Mucosa of gallbladder (tissue), 1 donor: ENCODE data around the gene P3H3. TPM values are rescaled to one million over a fixed set of nuclear protein-coding genes. Genes with fewer than 3 reads are reported as not detected.

ENCODE experiments used
- DNase-seq: peaks from one replicate; pipeline ENCODE4 v3.0.0-alpha.2; 2020; ENCODE audit warnings: low spot score
- total RNA-seq: library from RNA; stranded (reverse); gene quantifications from one replicate; pipeline ENCODE4 v1.2.1, GENCODE V29; 2021
- donor health status: DM: no; HTN: no; CAD: no.

The P3H3 gene
- total RNA-seq, 1 donor from 2014 or later: 28.1 TPM

DNA sequence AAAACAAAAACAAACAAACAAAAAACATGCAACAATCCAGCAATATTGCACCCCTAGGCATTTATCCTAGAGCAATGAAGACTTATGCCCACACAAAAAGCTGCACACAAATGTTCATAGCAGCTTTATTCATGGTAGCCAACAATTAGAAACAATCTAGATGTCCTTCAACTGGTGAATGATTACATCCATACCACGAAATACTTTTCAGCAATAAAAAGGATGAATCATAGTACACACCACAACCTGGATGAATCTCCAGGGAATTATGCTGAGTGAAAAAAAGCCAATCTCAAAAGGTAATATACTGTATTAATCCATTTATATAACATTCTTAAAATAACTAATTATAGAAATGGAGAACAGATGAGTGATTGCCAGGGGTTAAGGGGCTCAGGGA, 21.0 kb upstream of the P3H3 start:
- DNase-seq: no peak

DNA sequence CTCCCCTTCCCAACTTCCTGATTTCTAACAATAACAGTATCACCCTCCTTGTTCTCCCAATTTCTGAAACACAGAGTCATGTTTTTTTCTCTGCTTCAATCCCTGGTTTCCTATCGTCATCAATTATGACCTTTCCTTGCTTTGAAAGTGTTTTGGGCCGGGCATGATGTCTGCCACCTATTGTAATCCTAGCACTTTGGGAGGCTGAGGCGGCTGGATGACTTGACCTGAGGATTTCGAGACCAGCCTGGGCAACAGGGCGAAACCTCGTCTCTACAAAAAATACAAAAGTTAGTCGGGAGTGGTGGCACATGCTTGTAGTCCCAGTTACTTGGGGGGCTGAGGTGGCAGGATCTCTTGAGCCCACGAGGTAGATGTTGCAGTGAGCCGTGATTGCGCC, 19.2 kb upstream of the P3H3 start:
- no peak for DNase-seq

DNA sequence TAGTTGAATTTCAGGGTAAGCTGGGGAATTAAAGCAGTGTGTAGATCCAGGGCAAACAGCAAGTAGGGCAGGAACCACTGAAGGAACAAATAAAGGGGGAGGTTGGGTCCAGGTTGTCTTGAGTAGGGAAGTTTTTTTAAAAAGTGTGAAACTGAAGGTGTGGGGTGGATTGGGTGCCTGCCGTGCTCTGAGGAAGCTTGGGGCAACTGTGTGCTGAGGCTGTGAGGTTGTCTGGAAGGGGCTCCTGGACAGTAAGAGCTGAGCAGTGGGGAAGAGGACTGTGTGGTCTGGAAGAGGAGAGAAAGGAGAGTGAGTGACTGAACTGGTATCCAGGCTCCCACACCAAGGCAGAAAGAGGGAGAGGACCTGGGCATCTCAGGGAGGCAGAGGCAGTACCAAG, 17.4 kb upstream of the P3H3 start:
- DNase-seq: no peak

DNA sequence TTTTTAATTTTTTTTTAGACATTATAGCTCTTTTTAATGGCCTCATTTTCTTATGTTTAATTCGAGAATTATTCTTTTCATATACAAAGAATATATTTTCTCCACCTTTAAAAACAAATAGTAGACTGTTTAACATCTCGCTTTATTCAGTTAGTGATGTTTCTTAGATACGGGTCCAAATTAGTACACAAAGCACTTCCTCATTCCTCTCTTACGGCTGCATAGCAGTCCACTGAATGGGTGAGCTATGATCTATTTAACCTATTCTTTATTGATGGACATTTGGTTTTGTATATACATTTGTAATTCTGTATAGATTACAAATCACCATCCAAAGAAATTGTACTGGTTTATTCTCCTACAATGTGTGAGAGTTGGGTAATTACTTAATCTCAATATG, 14.8 kb upstream of the P3H3 start:
- DNase-seq: no peak

DNA sequence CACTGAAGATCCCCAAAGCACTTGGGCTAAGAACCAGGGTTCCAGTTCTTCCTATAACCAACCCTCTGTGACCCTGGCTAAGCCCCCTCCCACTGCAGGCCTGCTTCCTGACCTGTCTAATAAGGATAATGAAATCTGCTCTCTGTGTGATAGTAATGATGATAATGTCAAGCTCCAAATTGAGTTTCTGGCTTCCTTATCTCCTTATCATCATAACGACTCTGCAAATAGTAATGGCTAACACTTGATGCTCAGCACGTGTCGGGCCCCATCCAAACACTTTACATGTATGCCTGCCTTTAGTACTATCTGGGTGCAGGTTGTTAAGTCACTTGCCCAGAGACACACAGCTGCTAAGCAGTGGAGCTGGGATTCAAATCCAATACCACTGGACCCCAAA, 11.6 kb upstream of the P3H3 start:
- DNase-seq: no peak

DNA sequence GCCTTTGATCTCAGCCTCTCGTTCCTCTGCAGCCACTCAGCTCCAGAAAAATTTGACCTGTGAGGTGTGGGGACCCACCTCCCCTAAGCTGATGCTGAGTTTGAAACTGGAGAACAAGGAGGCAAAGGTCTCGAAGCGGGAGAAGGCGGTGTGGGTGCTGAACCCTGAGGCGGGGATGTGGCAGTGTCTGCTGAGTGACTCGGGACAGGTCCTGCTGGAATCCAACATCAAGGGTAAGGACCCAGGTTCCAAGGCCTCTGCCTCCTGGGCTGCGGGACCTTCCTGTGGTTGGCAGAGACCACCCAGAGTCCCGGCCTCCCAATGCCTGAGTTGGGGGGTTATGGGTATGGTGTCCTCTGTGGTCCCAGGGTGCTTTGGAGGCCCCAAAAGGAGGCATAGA, 11.1 kb upstream of the P3H3 start:
- DNase-seq: no peak

DNA sequence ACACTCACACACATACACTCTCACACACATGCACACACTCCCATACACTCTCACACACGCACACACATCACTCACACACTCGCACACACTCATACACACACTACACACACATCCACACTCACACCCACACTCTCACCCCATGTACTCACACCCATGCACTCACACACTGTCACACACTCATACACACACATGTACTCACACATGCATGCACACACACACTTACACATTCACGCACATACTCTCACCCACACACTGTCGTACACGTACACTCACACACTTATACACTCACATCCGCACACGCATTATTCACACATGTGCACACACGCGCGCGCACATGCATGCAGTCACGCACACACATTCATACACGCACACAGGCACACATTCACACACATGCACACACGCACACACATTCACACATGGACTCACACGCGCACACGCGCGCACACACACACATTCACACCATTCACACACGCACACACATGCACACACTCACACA, 10.5 kb upstream of the P3H3 start:
- no peak for DNase-seq

DNA sequence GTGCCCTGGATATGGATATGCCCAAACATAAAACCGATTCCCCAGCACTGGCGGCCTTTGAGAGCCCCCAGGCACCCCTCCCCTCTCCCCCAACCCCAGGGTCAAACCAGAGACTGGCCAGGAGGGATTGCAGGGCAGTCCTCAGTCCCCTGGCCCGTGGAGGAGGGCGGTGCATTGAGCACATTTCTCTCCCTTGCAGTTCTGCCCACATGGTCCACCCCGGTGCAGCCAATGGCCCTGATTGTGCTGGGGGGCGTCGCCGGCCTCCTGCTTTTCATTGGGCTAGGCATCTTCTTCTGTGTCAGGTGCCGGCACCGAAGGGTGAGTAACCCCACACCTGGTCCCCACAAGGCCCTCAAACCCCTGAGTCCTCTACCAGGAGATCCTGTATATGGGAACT, 10.0 kb upstream of the P3H3 start:
- DNase-seq: no peak

DNA sequence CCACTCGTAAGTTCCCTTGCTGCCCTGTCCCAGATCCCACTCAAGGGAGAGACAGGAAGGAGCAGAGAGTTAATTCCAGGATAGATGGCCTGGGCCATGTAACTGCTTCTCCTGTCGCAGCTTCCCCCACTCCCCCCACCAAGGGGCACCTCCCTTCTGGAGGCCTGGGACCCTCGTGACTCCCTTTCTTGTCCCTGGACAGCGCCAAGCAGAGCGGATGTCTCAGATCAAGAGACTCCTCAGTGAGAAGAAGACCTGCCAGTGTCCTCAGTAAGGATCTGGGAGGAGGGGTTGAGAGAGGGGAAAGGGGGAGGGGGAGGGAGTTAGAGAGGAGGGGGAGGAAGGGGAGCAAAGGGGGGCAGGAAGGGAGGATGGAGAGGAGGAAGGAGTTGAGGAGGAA, 9.6 kb upstream of the P3H3 start:
- no peak for DNase-seq

DNA sequence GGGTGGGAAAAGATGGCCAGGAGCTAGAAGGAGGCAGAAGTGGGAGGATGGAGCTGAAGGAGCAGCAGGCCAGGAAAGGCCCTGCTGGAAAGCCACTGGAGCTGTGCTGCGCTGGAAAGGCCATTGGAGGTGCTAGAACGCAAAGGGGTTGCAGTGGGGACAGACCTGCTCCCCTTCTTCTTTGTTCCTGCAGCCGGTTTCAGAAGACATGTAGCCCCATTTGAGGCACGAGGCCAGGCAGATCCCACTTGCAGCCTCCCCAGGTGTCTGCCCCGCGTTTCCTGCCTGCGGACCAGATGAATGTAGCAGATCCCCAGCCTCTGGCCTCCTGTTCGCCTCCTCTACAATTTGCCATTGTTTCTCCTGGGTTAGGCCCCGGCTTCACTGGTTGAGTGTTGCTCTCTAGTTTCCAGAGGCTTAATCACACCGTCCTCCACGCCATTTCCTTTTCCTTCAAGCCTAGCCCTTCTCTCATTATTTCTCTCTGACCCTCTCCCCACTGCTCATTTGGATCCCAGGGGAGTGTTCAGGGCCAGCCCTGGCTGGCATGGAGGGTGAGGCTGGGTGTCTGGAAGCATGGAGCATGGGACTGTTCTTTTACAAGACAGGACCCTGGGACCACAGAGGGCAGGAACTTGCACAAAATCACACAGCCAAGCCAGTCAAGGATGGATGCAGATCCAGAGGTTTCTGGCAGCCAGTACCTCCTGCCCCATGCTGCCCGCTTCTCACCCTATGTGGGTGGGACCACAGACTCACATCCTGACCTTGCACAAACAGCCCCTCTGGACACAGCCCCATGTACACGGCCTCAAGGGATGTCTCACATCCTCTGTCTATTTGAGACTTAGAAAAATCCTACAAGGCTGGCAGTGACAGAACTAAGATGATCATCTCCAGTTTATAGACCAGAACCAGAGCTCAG, 8.8 kb upstream of the P3H3 start:
- no peak for DNase-seq

DNA sequence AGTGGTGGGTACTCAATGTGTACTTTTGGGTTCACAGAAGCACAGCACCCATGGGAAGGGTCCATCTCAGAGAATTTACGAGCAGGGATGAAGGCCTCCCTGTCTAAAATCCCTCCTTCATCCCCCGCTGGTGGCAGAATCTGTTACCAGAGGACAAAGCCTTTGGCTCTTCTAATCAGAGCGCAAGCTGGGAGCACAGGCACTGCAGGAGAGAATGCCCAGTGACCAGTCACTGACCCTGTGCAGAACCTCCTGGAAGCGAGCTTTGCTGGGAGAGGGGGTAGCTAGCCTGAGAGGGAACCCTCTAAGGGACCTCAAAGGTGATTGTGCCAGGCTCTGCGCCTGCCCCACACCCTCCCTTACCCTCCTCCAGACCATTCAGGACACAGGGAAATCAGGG, 8.0 kb upstream of the P3H3 start:
- DNase-seq: no peak

DNA sequence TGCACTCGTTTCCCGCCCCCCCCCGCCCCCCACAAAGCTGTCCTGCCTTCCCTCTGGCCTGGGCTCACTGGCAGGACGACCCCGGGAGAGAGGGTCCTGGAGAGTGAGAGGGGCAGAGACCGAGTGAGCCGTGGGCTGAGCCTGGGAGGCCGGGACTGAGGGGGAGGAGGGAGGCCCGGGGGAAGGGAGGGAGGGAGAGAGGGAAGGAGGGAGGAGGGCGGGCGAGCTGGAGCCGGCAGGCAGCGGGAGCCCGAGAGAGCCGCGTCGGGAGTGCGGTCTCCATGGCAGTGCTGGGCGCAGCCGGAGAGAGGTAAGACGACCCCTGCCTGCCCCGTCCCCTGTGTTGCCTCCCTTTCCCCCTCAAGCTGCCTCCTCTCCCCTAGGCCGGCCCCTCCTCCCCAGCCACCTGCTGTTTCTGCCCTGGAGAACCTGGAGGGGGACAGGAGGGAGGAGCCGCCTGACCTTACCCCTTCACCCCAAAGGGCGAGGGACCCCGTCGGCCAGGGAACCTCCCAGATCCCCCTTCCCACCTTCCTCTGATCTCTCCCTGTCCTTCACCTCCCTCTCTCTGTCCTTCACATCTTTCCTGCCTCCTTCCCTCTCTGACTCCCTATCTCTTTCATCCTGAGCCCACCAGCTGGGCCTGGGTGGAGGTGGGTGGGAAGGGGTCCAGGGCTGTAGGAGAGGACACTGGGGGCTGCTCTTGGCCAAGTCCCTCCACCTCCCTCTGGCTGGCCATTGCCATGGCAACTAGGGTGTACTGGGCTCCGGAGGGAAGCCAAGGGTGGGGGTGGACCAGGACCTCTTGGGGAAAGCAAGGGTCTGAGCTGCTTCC, 6.4 kb upstream of the P3H3 start, which contains the start of gene GPR162:
Gene GPR162 (plus strand): TSS at position 231 of the 835 bp plus-strand sequence. CDS start 2,078 bp downstream, outside the sequence.
- DNase-seq: no peak

DNA sequence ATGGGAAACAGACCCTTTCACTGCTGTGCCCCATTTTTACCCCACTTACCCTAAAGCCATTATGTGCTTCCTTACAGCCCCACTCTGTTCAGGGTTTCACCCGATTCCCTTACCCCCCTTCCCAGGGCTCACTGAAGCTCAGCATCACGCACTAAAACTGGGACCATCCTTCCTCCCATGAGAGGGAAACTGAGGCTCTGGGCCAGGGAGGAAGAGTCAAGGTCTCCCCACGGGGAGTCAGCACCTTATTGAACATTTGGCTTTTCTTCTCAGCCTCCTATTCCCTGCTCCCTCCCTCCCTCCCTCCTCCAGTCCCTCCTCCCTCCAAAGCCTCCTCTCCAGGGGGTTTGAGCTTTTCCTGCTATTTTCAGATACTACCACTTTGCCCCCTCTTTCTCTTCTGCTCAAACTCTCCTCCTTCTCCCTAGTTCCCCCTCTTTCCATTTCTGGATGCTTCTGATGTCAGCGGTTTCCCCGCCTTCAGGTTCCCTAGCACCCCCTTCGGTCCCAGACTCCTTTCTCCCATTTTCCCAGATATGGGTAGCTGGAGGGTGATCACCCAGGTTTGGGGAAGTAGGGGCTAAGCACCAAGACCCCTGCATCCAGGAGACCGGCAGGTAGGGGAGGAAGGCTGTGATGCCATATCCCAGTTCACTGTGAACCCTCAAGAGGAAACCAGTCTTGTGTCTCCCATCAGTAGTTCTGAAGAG, 5.6 kb upstream of the P3H3 start:
- no peak for DNase-seq

DNA sequence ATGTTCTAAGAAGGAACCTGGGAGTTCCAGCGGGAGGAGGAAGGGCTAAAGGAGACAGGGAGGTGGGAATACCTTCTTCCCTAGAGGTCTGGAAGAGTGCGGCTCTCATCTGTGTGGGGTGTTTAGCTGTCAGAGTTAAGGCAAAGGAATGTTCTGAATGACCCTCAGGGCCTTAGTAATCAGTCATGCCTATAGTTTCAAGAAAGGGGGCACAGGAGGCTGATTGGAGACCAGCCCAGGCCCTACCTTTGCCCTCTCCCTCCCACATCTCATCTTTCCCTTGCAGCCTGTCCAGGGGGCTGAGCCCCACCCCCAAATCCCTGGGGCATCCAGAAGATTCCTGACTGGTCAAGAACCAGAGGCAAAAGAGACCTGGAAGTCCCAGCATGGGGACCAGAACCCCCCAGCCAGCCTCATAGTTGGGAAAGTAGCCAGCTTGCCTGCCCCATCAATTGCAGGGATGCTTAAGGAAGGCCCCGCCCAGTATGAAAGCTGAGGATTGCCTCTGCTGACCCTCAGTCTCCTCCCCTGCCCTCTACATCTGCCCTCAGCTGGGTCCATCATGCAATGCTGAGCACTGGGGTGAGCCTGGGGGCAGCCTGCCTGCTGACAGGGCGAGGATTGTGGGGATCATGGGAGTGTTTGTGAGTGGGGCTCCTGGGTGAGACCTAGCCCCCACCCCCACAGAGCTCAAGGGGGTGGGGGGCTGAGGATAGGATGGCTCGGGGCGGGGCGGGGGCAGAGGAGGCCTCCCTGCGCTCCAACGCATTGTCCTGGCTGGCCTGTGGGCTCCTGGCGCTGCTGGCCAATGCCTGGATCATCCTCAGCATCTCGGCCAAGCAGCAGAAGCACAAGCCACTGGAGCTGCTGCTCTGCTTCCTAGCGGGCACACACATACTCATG, 4.8 kb upstream of the P3H3 start:
- DNase-seq: no peak

DNA sequence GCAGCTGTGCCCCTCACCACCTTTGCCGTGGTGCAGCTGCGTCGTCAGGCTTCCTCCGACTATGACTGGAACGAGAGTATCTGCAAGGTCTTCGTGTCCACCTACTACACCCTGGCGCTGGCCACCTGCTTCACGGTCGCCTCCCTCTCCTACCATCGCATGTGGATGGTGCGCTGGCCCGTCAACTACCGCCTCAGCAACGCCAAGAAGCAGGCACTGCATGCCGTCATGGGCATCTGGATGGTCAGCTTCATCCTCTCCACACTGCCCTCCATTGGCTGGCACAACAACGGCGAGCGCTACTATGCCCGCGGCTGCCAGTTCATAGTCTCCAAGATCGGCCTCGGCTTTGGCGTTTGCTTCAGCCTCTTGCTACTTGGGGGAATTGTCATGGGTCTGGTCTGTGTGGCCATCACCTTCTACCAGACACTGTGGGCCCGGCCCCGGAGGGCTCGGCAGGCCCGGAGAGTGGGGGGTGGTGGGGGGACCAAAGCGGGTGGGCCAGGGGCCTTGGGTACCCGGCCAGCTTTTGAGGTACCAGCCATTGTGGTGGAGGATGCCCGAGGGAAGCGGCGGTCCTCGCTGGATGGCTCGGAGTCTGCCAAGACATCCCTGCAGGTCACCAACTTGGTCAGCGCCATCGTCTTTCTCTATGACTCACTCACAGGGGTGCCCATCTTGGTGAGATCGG, 4.0 kb upstream of the P3H3 start:
- no peak for DNase-seq

DNA sequence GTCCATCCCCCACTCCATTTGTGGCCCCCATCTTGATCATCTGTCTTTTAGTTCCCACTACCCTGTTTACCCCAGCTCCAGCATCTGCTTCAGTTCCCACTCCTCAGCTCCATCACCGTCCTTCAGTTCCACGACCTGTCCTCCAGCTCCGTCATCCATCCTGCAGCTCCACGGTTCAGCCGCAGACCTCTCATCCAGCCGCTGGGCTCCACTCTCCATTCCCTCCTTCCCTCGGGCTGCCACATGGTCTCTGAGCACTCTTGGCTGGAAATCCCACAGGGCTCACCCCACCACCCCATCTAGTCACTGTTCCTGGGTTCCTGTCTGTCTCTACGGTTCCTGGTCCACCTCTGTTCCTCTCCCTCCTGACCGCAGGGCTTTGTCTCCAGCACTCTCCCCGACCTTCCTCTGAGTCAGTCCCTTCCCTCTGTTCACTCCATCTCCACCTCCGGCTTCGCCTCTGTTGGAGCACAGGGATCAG, 3.3 kb upstream of the P3H3 start:
- no peak for DNase-seq

DNA sequence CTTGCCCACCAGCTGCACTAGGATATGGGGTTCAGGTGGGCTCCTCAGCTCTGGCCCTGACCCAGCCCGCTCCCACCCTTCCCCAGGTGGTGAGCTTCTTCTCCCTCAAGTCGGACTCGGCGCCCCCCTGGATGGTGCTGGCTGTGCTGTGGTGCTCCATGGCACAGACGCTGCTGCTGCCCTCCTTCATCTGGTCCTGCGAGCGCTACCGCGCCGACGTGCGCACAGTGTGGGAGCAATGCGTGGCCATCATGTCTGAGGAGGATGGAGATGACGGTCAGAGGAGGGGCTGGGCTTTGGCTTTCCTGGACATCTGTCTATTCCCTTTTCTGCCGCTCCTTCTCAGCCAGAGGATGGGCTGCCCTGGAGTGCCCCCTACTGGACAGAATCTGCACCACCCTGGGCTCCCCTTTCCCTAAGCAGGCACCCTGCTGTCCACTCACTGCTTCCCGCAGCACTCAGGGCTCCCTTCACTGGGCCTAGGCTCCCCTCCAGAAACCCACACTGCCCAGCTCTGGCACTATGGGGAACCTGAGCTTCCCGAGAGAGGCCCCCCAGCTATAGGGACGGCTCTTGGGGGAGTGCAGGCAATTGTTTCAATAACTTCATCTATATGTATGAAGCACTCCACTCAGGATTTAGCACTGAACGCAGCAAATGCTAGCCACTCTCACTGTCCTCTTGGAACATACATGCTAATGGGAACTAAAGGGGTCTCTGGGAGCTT, 2.6 kb upstream of the P3H3 start:
- DNase-seq: peak; percentile 88

DNA sequence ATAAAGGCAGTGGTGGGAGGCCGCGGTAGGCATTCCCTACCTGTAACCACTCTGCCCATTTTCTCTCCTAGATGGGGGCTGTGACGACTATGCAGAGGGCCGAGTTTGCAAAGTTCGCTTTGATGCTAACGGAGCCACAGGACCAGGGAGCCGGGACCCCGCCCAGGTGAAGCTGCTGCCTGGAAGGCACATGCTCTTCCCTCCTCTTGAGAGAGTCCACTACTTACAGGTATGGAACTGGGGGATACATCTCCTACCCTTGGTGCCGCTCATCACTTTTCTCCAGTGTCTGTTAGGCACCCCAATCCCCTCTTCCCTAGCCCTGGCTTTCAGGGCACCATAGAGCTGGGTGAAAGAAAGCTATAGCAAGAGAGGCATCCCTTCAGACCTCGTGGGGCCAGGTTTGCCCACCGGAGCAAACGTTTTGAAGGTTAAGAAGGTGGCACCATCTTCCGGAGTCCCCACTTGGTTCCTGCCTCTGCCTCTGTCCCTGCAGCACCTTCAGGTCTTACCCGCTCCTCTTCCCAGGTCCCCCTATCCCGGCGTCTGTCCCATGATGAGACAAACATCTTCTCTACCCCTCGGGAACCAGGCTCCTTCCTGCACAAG, 2.0 kb upstream of the P3H3 start:
- no peak for DNase-seq
